Measurements from ENCODE around the gene SNX19.

- TF ChIP-seq REST (IDR thresholded peaks at IDR 0.05; ENCODE audit: insufficient read depth in 1 of 2, low read depth in 2 of 2, low read length in 2 of 2) (no peak), POLR2AphosphoS5 (IDR thresholded peaks at IDR 0.05; ENCODE audit: low read depth, low read length) (no peak), SIN3A (IDR thresholded peaks at IDR 0.05; ENCODE audit: borderline replicate concordance, insufficient read depth, low read length) (no peak), TAF1 (IDR thresholded peaks at IDR 0.05; ENCODE audit: borderline replicate concordance, insufficient read depth, low read length) (no peak), FOXP2 (optimal IDR thresholded peaks at IDR 0.05; ENCODE audit: borderline replicate concordance, extremely low read depth, extremely low read length, insufficient read depth) (no peak)
These were observed 31.6 kb upstream of the SNX19 start for GRCh38 chr11:130947889-130948288.

Data from PFSK-1 (cell line).